ENCODE measurements around the gene FGFR4.

FGFR4 gene

GRCh38 chr5:177070536-177071191, 16.1 kb upstream of the FGFR4 start:
- DNase-seq (ENCODE audit: low read depth): no peak
- H3K4me3 ChIP-seq (ENCODE audit: low read length): no peak overlapping the region
- TF ChIP-seq CTCF (conservative IDR thresholded peaks at IDR 0.05; ENCODE audit: low read depth, low read length): no peak

GRCh38 chr5:177071666-177072385, 14.9 kb upstream of the FGFR4 start:
- peak; percentile 38 for DNase-seq (ENCODE audit: low read depth)
- no peak overlapping the region for H3K4me3 ChIP-seq (ENCODE audit: low read length)
- TF ChIP-seq CTCF (conservative IDR thresholded peaks at IDR 0.05; ENCODE audit: low read depth, low read length): peak; percentile 96

- DNase-seq (ENCODE audit: low read depth): no peak
- TF ChIP-seq CTCF (conservative IDR thresholded peaks at IDR 0.05; ENCODE audit: low read depth, low read length): no peak
- no peak overlapping the region for H3K4me3 ChIP-seq (ENCODE audit: low read length)
These were observed 9.4 kb upstream of the FGFR4 start for GRCh38 chr5:177077335-177077734.

- H3K4me3 ChIP-seq (ENCODE audit: low read length): no peak overlapping the region
- DNase-seq (ENCODE audit: low read depth): no peak
- no peak for TF ChIP-seq CTCF (conservative IDR thresholded peaks at IDR 0.05; ENCODE audit: low read depth, low read length)
These were observed 7.1 kb upstream of the FGFR4 start for GRCh38 chr5:177079606-177080005.

GRCh38 chr5:177080265-177080664, 6.5 kb upstream of the FGFR4 start:
- no peak for TF ChIP-seq CTCF (conservative IDR thresholded peaks at IDR 0.05; ENCODE audit: low read depth, low read length)
- no peak overlapping the region for H3K4me3 ChIP-seq (ENCODE audit: low read length)
- no peak for DNase-seq (ENCODE audit: low read depth)

- no peak for DNase-seq (ENCODE audit: low read depth)
- TF ChIP-seq CTCF (conservative IDR thresholded peaks at IDR 0.05; ENCODE audit: low read depth, low read length): no peak
- no peak overlapping the region for H3K4me3 ChIP-seq (ENCODE audit: low read length)
These were observed 4.9 kb upstream of the FGFR4 start for GRCh38 chr5:177081859-177082258.

- no peak overlapping the region for H3K4me3 ChIP-seq (ENCODE audit: low read length)
- no peak for TF ChIP-seq CTCF (conservative IDR thresholded peaks at IDR 0.05; ENCODE audit: low read depth, low read length)
- no peak for DNase-seq (ENCODE audit: low read depth)
These were observed 3.4 kb upstream of the FGFR4 start for GRCh38 chr5:177083357-177083756.
